ENCODE data around the gene ACSM6. TPM values are rescaled to one million over a fixed set of nuclear protein-coding genes. Genes with fewer than 3 reads are reported as not detected.

The ACSM6 gene
- polyA plus RNA-seq, 3 donors, result 0.12 to 0.35 (median 0.20) TPM

- DNase-seq (ENCODE audit: low read depth in 3 of 3, low spot score in 2 of 3), result no peak
Observed at GRCh38 chr10:95266674-95267095, 72.6 kb downstream of the ACSM6 start.

GRCh38 chr10:95267251-95267650 lies 73.2 kb downstream of the ACSM6 start:
- no peak for DNase-seq (ENCODE audit: low read depth in 3 of 3, low spot score in 2 of 3)

- no peak for DNase-seq (ENCODE audit: low read depth in 3 of 3, low spot score in 2 of 3)
Observed at GRCh38 chr10:95268438-95268837, 74.4 kb downstream of the ACSM6 start.

GRCh38 chr10:95273393-95274312 lies 79.6 kb downstream of the ACSM6 start:
- no peak for DNase-seq (ENCODE audit: low read depth in 3 of 3, low spot score in 2 of 3)

- no peak for DNase-seq (ENCODE audit: low read depth in 3 of 3, low spot score in 2 of 3)
Observed at GRCh38 chr10:95275726-95276366, 81.8 kb downstream of the ACSM6 start.

- DNase-seq (ENCODE audit: low read depth in 3 of 3, low spot score in 2 of 3), result no peak
Observed at GRCh38 chr10:95276367-95277200, 82.5 kb downstream of the ACSM6 start.

- DNase-seq (ENCODE audit: low read depth in 3 of 3, low spot score in 2 of 3), result no peak
Observed at GRCh38 chr10:95277201-95277570, 83.1 kb downstream of the ACSM6 start.

- no peak for DNase-seq (ENCODE audit: low read depth in 3 of 3, low spot score in 2 of 3)
Observed at GRCh38 chr10:95277614-95278013, 83.6 kb downstream of the ACSM6 start.

Other genes starting within 250 kb of the ACSM6 start
- 1 to 10 TPM; 1.8 to 3.5 (median 1.8) TPM for gene CYP2C8, start 124.7 kb upstream of the ACSM6 start, polyA plus RNA-seq (ENCODE audit: insufficient read length in 3 of 3)
- 10 to 100 TPM; 70.0 to 89.0 (median 76.2) TPM for gene PDLIM1, start 96.8 kb downstream of the ACSM6 start, polyA plus RNA-seq (ENCODE audit: insufficient read length in 3 of 3)

Data from right renal cortex interstitium (tissue), 3 donors.